Measurements from ENCODE around the gene BPIFA1.

GRCh38 chr20:33233129-33233774, 2.5 kb upstream of the BPIFA1 start:
- TF ChIP-seq CTCF (IDR thresholded peaks at IDR 0.05) (no peak), POLR2A (IDR thresholded peaks at IDR 0.05) (no peak)
